GM04503 (cell line): ENCODE measurements around the gene FAM184A.
A peak's percentile ranks its signal among the peaks of the same experiment; 100 is the strongest.
"Not testable (repeated sequence)": the region's sequence is repeated elsewhere in the genome, so short reads cannot be mapped to it uniquely, and the experiment has no call there.

Experiments
- DNase-seq: peaks from one replicate; pipeline ENCODE4 v3.0.0-alpha.2; 2012; ENCODE audit warnings: low read depth

FAM184A gene

GRCh38 chr6:119078376-119079282 is at the start of gene FAM184A:
TSS of gene FAM184A (minus strand) at chr6:119078664. CDS start at chr6:119078299, 365 bp downstream.
- DNase-seq = no peak

GRCh38 chr6:119127627-119128026 is 49.2 kb upstream of the FAM184A start:
- no peak for DNase-seq

GRCh38 chr6:119126826-119127225 is 48.4 kb upstream of the FAM184A start:
- DNase-seq = no peak

GRCh38 chr6:119126140-119126539 is 47.7 kb upstream of the FAM184A start:
- DNase-seq = no peak

GRCh38 chr6:119125576-119125975 is 47.1 kb upstream of the FAM184A start:
- DNase-seq = no peak

GRCh38 chr6:119124079-119124824 is 45.8 kb upstream of the FAM184A start:
- DNase-seq = no peak

- no peak for DNase-seq
These were observed 43.9 kb upstream of the FAM184A start for GRCh38 chr6:119122336-119122735.

GRCh38 chr6:119121367-119121766 is 42.9 kb upstream of the FAM184A start:
- DNase-seq = no peak

GRCh38 chr6:119119989-119120388 is 41.5 kb upstream of the FAM184A start:
- DNase-seq = peak; percentile 27

GRCh38 chr6:119119062-119119461 is 40.6 kb upstream of the FAM184A start:
- DNase-seq = not testable (repeated sequence)

- DNase-seq = no peak
These were observed 38.3 kb upstream of the FAM184A start for GRCh38 chr6:119116712-119117281.

GRCh38 chr6:119113961-119114360 is 35.5 kb upstream of the FAM184A start:
- no peak for DNase-seq

GRCh38 chr6:119112812-119113530 is 34.5 kb upstream of the FAM184A start:
- DNase-seq = no peak

- peak; percentile 28 for DNase-seq
These were observed 32.4 kb upstream of the FAM184A start for GRCh38 chr6:119110601-119111548.

- no peak for DNase-seq
These were observed 31.3 kb upstream of the FAM184A start for GRCh38 chr6:119109654-119110325.

- DNase-seq = no peak
These were observed 29.6 kb upstream of the FAM184A start for GRCh38 chr6:119108076-119108475.

GRCh38 chr6:119105282-119105681 is 26.8 kb upstream of the FAM184A start:
- DNase-seq = no peak

- DNase-seq = no peak
These were observed 24.4 kb upstream of the FAM184A start for GRCh38 chr6:119102901-119103300.

- DNase-seq = no peak
These were observed 21.7 kb upstream of the FAM184A start for GRCh38 chr6:119100115-119100514.

GRCh38 chr6:119097815-119098361 is 19.4 kb upstream of the FAM184A start:
- not testable (repeated sequence) for DNase-seq
